GM12878 (cell line): ENCODE measurements around the gene CMTR2. TPM values are rescaled to one million over a fixed set of nuclear protein-coding genes. Genes with fewer than 3 reads are reported as not detected.

Experiments used
- ATAC-seq: fragments of 200-7000 bp; cut with Tn5 transposase; 3 replicates; pipeline ENCODE4 v1.9.1; 2020; ENCODE audit warnings: mild to moderate bottlenecking, moderate library complexity
- BruUV-seq: library from RNA; stranded (reverse); fragments of 400-500 nt; replicated peaks from 2 replicates; lab custom pipeline; 2021; lab: Mats Ljungman, UMichigan
- CTCF ChIA-PET: fragments of 300-600 bp; sonication (Branson Sonifier 250); formaldehyde crosslinking; extraction: SDS; loops from one replicate; lab custom pipeline; 2021; ENCODE audit warnings: inconsistent platforms; lab: Yijun Ruan, JAX
- POLR2A ChIA-PET: fragments of 350-600 bp; formaldehyde crosslinking; extraction: SDS; loops from one replicate; lab custom pipeline; 2021; ENCODE audit warnings: inconsistent platforms; lab: Charles Lee
- RAD21 ChIA-PET: fragments of 300-600 bp; sonication (Branson Sonifier 250); formaldehyde crosslinking; loops from one replicate; lab custom pipeline; 2023; ENCODE audit warnings: antibody characterized with exemption; ENCODE audit not compliant: unreplicated experiment; lab: Charles Lee
- SMC1A ChIA-PET: fragments of 300-600 bp; sonication (Branson Sonifier 250); formaldehyde crosslinking; loops from one replicate; lab custom pipeline; 2023; ENCODE audit not compliant: unreplicated experiment, uncharacterized antibody; lab: Charles Lee
- DNase-seq: peaks from one replicate; pipeline ENCODE4 v3.0.0-alpha.2; 2011; ENCODE audit warnings: low read depth, low spot score
- FAIRE-seq: peaks from 3 replicates; lab custom pipeline; 2011; peaks lifted over from hg19 to GRCh38; lab: Jason Lieb, UNC
- H2AFZ ChIP-seq: 2 replicates; pipeline ENCODE4 v1.6.0; 2011; ENCODE audit warnings: low read depth, low read length, control low read depth; ENCODE audit not compliant: control insufficient read depth
- H3K27ac ChIP-seq: 2 replicates; pipeline ENCODE4 v1.5.1; 2011; ENCODE audit warnings: control low read depth; ENCODE audit not compliant: control insufficient read depth, insufficient read depth
- H3K27me3 ChIP-seq, 2 experiments: replicated peaks in 1 of 2; 2 replicates each; pipeline versions ENCODE4 v1.6.0 to v1.6.1; 2011; ENCODE audit warnings: low read length in 1 of 2; ENCODE audit not compliant: control insufficient read depth in 2 of 2, insufficient read depth in 2 of 2
- H3K36me3 ChIP-seq, 2 experiments: 2 replicates each; pipeline ENCODE4 v1.5.1; 2011; ENCODE audit warnings: low read length in 1 of 2; ENCODE audit not compliant: control insufficient read depth in 2 of 2, insufficient read depth in 2 of 2
- H3K4me1 ChIP-seq: 2 replicates; pipeline ENCODE4 v1.6.1; 2011; ENCODE audit warnings: mild to moderate bottlenecking, low read length, moderate library complexity, mixed read lengths; ENCODE audit not compliant: control insufficient read depth, insufficient read depth
- H3K4me2 ChIP-seq: 2 replicates; pipeline ENCODE4 v1.6.0; 2011; ENCODE audit warnings: control low read depth; ENCODE audit not compliant: control insufficient read depth, insufficient read depth
- H3K4me3 ChIP-seq: fragments of 200-600 bp; sonication (generic); 2 replicates; pipeline ENCODE4 v1.5.1; 2016
- H3K79me2 ChIP-seq: 2 replicates; pipeline ENCODE4 v1.6.0; 2011; ENCODE audit warnings: low read length; ENCODE audit not compliant: control insufficient read depth, insufficient read depth
- H3K9ac ChIP-seq: 2 replicates; pipeline ENCODE4 v1.8.0; 2011; ENCODE audit warnings: low read length, control low read depth, mixed read lengths; ENCODE audit not compliant: control insufficient read depth, insufficient read depth
- H3K9me3 ChIP-seq: replicated peaks from 3 replicates; pipeline ENCODE4 v1.5.1; 2011; ENCODE audit warnings: mild to moderate bottlenecking, low read length; ENCODE audit not compliant: control insufficient read depth, insufficient read depth
- H4K20me1 ChIP-seq: 2 replicates; pipeline ENCODE4 v1.6.0; 2011; ENCODE audit not compliant: control insufficient read depth, insufficient read depth
- BCLAF1 ChIP-seq: fragments of 450-650 bp; IDR thresholded peaks from 2 replicates; pipeline ENCODE4 v1.6.1; 2017; ENCODE audit warnings: antibody characterized with exemption, mild to moderate bottlenecking, moderate library complexity
- DPF2 ChIP-seq: fragments of 450-650 bp; IDR thresholded peaks from 2 replicates; pipeline ENCODE4 v1.6.1; 2017; ENCODE audit warnings: mild to moderate bottlenecking
- E2F8 ChIP-seq: fragments of 450-650 bp; IDR thresholded peaks from 2 replicates; pipeline ENCODE4 v1.6.1; 2018; ENCODE audit warnings: mild to moderate bottlenecking, low read depth, moderate library complexity; ENCODE audit not compliant: partially characterized antibody
- MTA3 ChIP-seq: IDR thresholded peaks from 2 replicates; pipeline ENCODE4 v1.6.1; 2012; ENCODE audit warnings: low read length, inconsistent platforms, borderline replicate concordance
- POLR2AphosphoS5 ChIP-seq: IDR thresholded peaks from 2 replicates; pipeline ENCODE4 v1.6.1; 2011; ENCODE audit warnings: mild to moderate bottlenecking, low read length, inconsistent platforms
- TARDBP ChIP-seq: IDR thresholded peaks from 2 replicates; pipeline ENCODE4 v1.6.1; 2016; ENCODE audit warnings: borderline replicate concordance
- WGBS: methylation state at CpG from one replicate; pipeline ENCODE4 v1.1.6; 2016; ENCODE audit warnings: low lambda C conversion rate; ENCODE audit not compliant: insufficient replicate concordance, insufficient coverage; ENCODE audit errors: missing lambda C conversion rate; 5-methylcytosine and 5-hydroxymethylcytosine counted together
- in situ Hi-C: fragments of 300-500 bp; cut with MboI; formaldehyde crosslinking; loops from 9 replicates; pipeline ENCODE4 v1.14.3; 2018; ENCODE audit warnings: mixed read lengths
- intact Hi-C: fragments of 100-400 bp; cut with micrococcal nuclease; formaldehyde crosslinking; loops from one replicate; pipeline ENCODE4 v1.14.2; 2022; ENCODE audit not compliant: unreplicated experiment
- polyA plus RNA-seq, 11 experiments: library from polyadenylated mRNA; depleted of rRNA in 4 of 11; unstranded in 6 of 11; stranded (reverse) in 5 of 11; fragments of >200 nt; fragmentation: Nextera tagmentation in 4 of 11; fragmentation: Illumina TruSeq in 1 of 11; extraction: Ambion mirVana in 4 of 11; extraction: Trizol in 1 of 11; gene quantifications; 1 replicate in 1 of 11; 2 replicates in 10 of 11; pipeline versions ENCODE4 v1.2.1 to v1.2.3, GENCODE V29; 2011 to 2016; ENCODE audit warnings: inconsistent platforms in 2 of 11, missing spikeins in 2 of 11, low read depth in 1 of 11
- total RNA-seq, 4 experiments: library from RNA; depleted of rRNA in 3 of 4; stranded (reverse); fragments of >200 nt in 3 of 4; fragmentation: Illumina TruSeq in 1 of 4; extraction: Trizol in 1 of 4; gene quantifications; 2 replicates each; pipeline versions ENCODE4 v1.2.1 to v1.2.3, GENCODE V29; 2013 to 2021
- TF ChIP-seq, protein P1 (sequence below): IDR thresholded peaks from 2 replicates; pipeline ENCODE4 v1.6.1; 2011; ENCODE audit warnings: mild to moderate bottlenecking, low read depth, low read length, moderate library complexity; ENCODE audit not compliant: insufficient replicate concordance

The CMTR2 gene
- total and polyA plus RNA-seq, 10 of the 15 experiments (the other 5 are each of a cell fraction or from before 2014, with no cell fraction given): 6.5 to 37.0 (median 20.9) TPM

- no peak for TF ChIP-seq TARDBP
These were observed 14.7 kb upstream of the CMTR2 start (continued) for GRCh38 chr16:71303938-71304337.

DNA sequence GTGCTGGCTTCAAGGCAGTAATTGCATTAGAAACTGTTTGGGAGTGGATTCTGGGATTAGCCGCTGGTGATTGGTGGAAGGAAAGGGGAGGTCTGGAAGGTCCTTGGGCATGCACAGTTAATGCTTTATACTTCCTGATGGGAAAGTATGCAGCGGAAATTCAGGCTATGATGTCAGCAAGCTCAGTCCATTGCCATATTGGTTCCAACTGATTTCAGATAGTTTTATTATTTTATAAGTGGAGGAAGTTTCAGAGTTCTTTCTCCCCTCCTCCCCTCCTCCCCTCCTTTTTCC lies 8.1 kb upstream of the CMTR2 start:
- Histone ChIP-seq H3K9me3 (no peaks in the 10 kb centered on the region; the same call in 2 of the 3 replicates), H3K27ac (no peak overlapping the region), H3K36me3 (no peaks in the 10 kb centered on the region), H3K9ac (no peak overlapping the region), H4K20me1 (no peaks in the 10 kb centered on the region), H3K27me3 (no peaks in the 10 kb centered on the region; a peak in 1 of 4 replicates), H3K4me3 (no peak overlapping the region), H2AFZ (no peak overlapping the region), H3K4me2 (no peak overlapping the region), H3K79me2 (no peaks in the 10 kb centered on the region), H3K4me1 (no peaks in the 10 kb centered on the region)
- no peak for TF ChIP-seq E2F8
- TF ChIP-seq, protein P1, sequence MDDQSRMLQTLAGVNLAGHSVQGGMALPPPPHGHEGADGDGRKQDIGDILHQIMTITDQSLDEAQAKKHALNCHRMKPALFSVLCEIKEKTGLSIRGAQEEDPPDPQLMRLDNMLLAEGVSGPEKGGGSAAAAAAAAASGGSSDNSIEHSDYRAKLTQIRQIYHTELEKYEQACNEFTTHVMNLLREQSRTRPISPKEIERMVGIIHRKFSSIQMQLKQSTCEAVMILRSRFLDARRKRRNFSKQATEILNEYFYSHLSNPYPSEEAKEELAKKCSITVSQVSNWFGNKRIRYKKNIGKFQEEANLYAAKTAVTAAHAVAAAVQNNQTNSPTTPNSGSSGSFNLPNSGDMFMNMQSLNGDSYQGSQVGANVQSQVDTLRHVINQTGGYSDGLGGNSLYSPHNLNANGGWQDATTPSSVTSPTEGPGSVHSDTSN: no peak
- TF ChIP-seq BCLAF1: no peak
- no peak for TF ChIP-seq POLR2AphosphoS5
- no peak for TF ChIP-seq MTA3
- no peak for TF ChIP-seq DPF2
- ChIA-PET CTCF (interaction anchor here (2.4 kb wide), 1 partner anchor 15 kb away, joined by 9 read pairs; no protein-coding TSS in a partner anchor), POLR2A (interaction anchor here (0.6 kb wide), 2 partner anchors 9 to 31 kb away, joined by 5 to 7 read pairs; no protein-coding TSS in a partner anchor), SMC1A (no interaction called here), RAD21 (no interaction called here)
- DNase-seq (no peak), FAIRE-seq (no peak), ATAC-seq (no peak)
- in situ Hi-C loops (no loop called here), intact Hi-C loops (no loop called here)
- 16% methylated on average over 2 of the region's 2 CpGs for WGBS
- no TSS peak for BruUV-seq
